ENCODE results near the gene TFIP11. TPM values are rescaled to one million over a fixed set of nuclear protein-coding genes. Genes with fewer than 3 reads are reported as not detected.
A peak's percentile ranks its signal among the peaks of the same experiment; 100 is the strongest.

TFIP11 gene
- total and polyA plus RNA-seq, 12 donors, result 18.8 to 25.5 (median 23.0) TPM

DNA sequence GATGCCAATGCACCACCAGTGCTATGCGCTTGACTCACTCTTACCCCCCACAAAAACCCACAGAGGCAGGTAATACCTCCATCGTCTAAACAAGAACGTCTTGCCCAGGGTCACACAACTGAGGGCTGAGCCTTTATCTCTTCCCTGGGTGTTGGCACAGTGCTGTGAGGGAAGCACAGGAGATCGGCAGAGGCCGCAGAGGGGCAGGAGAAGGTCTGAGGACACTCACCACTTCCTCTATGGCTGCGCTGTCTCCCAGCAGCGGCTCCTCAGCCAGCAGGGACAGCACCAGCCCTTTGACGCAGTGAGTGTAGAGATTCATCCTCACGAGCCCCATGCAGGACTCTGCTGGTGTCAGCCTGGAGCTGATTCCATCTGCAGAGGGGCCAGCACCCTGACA, 48.6 kb downstream of the TFIP11 start:
- no peaks in the 10 kb centered on the region for H3K27me3 ChIP-seq
- peak overlapping the region in 1 of 10 donors; percentile 12 for H3K27ac ChIP-seq
- WGBS, 2 donors, result 78 to 80% methylated on average over 9 of the region's 9 CpGs
- intact Hi-C loops (cut with DNase I), result loop anchor here in 6 of 10 donors (5.0 to 10.0 kb wide), 6 partner anchors 66 to 806 kb away; no protein-coding TSS in a partner anchor
- H3K4me1 ChIP-seq, result peaks cover 0 to 21% (median 3%) of the 10 kb centered on the region in 9 donors
- ATAC-seq (peak in 3 of 8 donors; percentile 8 to 32 (median 25)), DNase-seq (no peak)
- no peaks in the 10 kb centered on the region for H3K9me3 ChIP-seq
- H3K36me3 ChIP-seq, result peaks cover 0 to 100% (median 55%) of the 10 kb centered on the region in 9 donors
- H3K4me3 ChIP-seq, result no peak overlapping the region
- TF ChIP-seq, protein P1, sequence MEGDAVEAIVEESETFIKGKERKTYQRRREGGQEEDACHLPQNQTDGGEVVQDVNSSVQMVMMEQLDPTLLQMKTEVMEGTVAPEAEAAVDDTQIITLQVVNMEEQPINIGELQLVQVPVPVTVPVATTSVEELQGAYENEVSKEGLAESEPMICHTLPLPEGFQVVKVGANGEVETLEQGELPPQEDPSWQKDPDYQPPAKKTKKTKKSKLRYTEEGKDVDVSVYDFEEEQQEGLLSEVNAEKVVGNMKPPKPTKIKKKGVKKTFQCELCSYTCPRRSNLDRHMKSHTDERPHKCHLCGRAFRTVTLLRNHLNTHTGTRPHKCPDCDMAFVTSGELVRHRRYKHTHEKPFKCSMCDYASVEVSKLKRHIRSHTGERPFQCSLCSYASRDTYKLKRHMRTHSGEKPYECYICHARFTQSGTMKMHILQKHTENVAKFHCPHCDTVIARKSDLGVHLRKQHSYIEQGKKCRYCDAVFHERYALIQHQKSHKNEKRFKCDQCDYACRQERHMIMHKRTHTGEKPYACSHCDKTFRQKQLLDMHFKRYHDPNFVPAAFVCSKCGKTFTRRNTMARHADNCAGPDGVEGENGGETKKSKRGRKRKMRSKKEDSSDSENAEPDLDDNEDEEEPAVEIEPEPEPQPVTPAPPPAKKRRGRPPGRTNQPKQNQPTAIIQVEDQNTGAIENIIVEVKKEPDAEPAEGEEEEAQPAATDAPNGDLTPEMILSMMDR (IDR thresholded peaks at IDR 0.05), result no peak

GRCh38 chr22:26463101-26463661, 49.1 kb downstream of the TFIP11 start:
- intact Hi-C loops (cut with DNase I), result loop anchor here in 6 of 10 donors (5.0 to 10.0 kb wide), 6 partner anchors 66 to 806 kb away; no protein-coding TSS in a partner anchor
- no peak for DNase-seq
- Histone ChIP-seq H3K36me3 (peaks cover 0 to 100% (median 52%) of the 10 kb centered on the region in 9 donors), H3K4me3 (no peak overlapping the region), H3K9me3 (no peaks in the 10 kb centered on the region), H3K27ac (no peak overlapping the region), H3K4me1 (peaks cover 0 to 21% (median 3%) of the 10 kb centered on the region in 9 donors), H3K27me3 (no peaks in the 10 kb centered on the region)
- 78 to 79% methylated on average over 10 of the region's 10 CpGs for WGBS, 2 donors
- TF ChIP-seq, protein P1 (IDR thresholded peaks at IDR 0.05), result no peak
- ATAC-seq, result peak in 5 of 8 donors; percentile 35 to 64 (median 49)

DNA sequence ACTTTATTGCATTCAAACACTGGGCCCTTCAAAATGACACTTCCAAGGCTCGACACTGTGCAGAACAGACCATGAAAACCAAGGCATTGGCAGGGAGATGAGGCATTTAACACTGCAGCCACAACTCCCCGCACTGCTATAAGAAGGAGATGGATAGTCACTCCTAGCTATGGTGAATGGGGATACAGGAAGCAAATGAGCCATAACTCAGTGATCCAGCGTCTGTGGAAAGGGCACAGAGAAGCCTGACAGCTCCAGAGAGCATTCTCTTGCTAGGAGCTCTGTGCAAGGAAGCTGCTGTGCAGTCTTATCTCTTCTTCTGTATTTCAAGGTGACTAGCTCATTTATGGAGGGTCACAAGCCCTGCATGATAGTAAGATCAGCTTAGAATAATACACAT, 49.6 kb downstream of the TFIP11 start:
- H3K27ac ChIP-seq, result no peak overlapping the region
- H3K9me3 ChIP-seq, result no peaks in the 10 kb centered on the region
- peaks cover 0 to 100% (median 52%) of the 10 kb centered on the region in 9 donors for H3K36me3 ChIP-seq
- TF ChIP-seq, protein P1 (IDR thresholded peaks at IDR 0.05), result no peak
- DNase-seq, result no peak
- ATAC-seq, result no peak
- WGBS, 2 donors, result 82 to 87% methylated on average over 3 of the region's 3 CpGs
- no peaks in the 10 kb centered on the region for H3K27me3 ChIP-seq
- H3K4me1 ChIP-seq, result peaks cover 0 to 21% (median 3%) of the 10 kb centered on the region in 9 donors
- intact Hi-C loops (cut with DNase I), result loop anchor here in 6 of 10 donors (5.0 to 10.0 kb wide), 6 partner anchors 65 to 805 kb away; no protein-coding TSS in a partner anchor
- H3K4me3 ChIP-seq, result no peak overlapping the region

DNA sequence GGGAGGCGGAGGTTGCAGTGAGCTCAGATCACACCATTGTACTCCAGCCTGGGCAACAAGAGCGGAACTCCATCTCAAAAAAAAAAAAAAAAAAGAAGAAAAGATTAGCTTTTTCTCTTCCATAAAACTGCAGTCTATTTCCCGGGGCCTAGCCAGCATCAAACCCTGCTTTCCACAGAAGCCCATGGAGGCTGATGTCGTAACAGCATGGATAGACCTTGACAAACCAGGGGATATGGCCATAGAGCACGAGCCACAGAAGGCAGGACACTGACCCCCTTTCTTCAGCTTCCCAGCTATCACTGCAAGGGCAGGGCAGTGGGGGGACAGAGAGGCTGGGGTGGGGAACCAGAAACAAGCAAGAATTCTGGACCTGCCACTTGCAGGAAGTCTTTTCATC, 50.2 kb downstream of the TFIP11 start:
- Histone ChIP-seq H3K27me3 (no peaks in the 10 kb centered on the region), H3K4me1 (peaks cover 0 to 21% (median 3%) of the 10 kb centered on the region in 9 donors), H3K9me3 (no peaks in the 10 kb centered on the region), H3K36me3 (peaks cover 0 to 100% (median 50%) of the 10 kb centered on the region in 9 donors), H3K4me3 (no peak overlapping the region), H3K27ac (no peak overlapping the region)
- DNase-seq (no peak), ATAC-seq (no peak)
- TF ChIP-seq, protein P1 (IDR thresholded peaks at IDR 0.05), result no peak
- intact Hi-C loops (cut with DNase I), result loop anchor here in 6 of 10 donors (5.0 to 10.0 kb wide), 6 partner anchors 65 to 805 kb away; no protein-coding TSS in a partner anchor
- 94 to 98% methylated on average over 5 of the region's 5 CpGs for WGBS, 2 donors

Data from heart right ventricle (tissue), 16 donors.